Midbrain (tissue), 1 donor: ENCODE data around the gene TRIM38.
A peak's percentile ranks its signal among the peaks of the same experiment; 100 is the strongest.
"Not testable (repeated sequence)": the region's sequence is repeated elsewhere in the genome, so short reads cannot be mapped to it uniquely, and the experiment has no call there.

ENCODE experiments used
- DNase-seq: peaks from one replicate; lab custom pipeline; 2025; lab: John Stamatoyannopoulos, UW

TRIM38 gene

DNA sequence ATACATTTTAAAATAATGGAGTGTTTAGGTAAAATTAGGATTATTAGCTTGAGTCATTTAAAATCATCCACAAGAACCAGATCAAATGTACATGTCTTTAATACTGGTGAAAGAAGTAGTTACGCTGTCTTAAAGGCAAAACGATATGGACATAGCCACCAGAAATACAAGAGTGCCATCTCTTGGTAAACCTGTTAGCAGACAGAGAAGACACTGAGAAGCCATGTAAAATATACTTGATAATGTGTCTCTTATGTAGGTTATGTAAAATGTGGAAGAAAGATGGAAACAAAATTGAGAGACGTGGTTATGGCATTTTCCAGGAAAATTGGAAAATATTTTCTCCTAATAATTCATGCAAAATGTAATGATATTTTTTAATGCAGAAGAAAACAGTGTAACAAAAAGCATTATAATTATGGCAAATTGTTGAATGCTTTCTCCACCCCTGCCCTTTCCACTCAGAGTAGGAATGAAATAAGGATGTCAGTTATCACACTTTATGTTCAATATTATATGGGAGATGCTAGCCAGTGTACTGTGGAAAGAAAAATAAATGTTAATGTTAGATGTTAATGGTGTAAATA is 19.9 kb upstream of the TRIM38 start:
- peak; percentile 2 for DNase-seq

- DNase-seq: no peak
Observed at GRCh38 chr6:25943887-25944286, 18.7 kb upstream of the TRIM38 start.

DNA sequence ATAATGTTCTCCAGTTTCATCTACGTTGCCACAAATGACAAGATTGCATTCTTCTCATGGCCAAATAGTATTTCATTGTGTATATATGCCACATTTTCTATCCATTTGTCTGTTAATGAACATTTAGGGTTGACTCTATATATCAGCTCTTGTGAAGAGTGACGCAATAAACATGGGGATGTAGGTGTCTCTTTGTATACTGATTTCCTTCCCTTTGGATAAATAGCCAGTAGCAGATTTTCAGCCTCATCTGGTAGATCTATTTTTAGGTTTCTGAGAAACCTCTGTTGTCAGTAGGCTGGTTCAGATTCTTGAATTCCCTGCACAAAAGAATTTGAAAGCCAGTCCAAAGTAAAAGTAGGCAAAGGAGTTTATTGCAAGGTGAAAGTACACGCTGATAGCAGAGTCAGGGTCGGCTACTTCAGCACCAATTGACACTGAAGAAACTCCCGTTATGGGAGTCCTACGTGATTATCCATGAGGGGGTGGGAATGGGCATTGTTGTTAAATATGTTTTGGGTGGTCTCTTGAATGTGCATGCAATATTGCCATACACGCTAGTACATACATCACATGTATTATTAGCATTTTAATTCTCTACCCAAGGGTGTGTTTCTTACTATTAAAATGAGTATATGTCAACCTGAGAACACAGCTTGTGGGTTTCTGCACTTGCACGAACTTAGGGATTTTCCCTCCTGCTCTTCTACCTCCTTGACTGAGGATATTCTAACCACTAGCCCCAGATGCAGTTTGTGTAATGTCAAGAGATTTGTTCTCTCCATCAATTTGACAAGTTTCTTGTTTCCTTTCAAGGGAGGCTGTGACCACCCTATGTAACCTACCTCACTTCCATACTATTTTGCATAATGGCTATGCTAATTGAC is 17.7 kb upstream of the TRIM38 start:
- no peak for DNase-seq

GRCh38 chr6:25945738-25946137 is 16.9 kb upstream of the TRIM38 start:
- DNase-seq: not testable (repeated sequence)

- no peak for DNase-seq
Observed at GRCh38 chr6:25946631-25947030, 16.0 kb upstream of the TRIM38 start.

- DNase-seq: not testable (repeated sequence)
Observed at GRCh38 chr6:25947492-25947891, 15.1 kb upstream of the TRIM38 start.

DNA sequence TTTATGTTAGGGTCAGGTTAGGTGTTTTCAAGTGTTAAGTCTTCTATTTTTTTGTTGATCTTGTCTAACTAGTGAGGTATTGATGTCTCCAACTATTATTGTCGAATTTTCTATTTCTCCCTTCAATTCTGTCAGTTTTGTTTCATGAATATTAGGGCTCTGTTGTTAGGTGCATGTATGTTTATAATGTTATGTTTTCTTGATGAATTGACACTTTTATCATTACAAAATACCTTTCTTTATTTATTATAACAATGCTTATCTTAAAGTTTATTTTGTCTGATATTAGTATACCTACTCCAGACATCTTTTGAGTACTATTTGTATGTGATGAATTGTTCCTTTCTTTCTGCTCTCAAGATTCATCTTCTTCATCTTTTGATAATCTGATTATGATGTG is 12.9 kb upstream of the TRIM38 start:
- DNase-seq: no peak

- no peak for DNase-seq
Observed at GRCh38 chr6:25950297-25950696, 12.3 kb upstream of the TRIM38 start.

DNA sequence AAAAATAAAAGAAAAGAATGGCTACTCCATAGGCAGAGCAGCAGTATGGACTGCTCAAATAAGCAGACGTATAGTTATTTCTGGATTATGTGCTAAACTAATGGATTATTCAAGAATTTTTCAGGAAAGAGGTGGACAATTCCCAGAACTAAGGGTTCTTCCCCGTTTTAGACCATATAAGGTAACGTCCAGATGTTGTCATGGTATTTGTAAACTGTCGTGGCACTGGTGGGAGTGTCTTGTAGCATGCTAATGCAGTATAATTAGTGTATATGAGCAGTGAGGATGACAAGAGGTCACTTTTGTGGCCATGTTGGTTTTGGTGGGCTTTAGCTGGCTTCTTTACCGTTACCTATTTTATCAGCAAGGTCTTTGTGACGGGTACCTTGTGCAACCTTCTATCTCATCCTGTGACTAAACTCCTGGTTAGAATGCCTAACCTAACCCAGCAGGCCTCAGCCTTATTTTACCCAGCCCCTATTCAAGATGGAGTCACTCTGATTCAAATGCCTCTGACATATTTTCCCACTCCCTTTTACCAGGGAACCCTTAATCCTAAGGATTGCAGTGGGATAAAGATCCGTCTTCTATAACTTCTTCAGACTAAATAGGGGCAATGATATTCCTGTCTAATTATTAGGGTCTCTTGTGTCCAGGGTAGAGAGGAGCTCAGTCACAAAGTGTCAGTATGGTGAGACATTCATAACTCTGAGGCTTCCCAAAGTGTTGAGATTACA is 11.1 kb upstream of the TRIM38 start:
- no peak for DNase-seq

DNA sequence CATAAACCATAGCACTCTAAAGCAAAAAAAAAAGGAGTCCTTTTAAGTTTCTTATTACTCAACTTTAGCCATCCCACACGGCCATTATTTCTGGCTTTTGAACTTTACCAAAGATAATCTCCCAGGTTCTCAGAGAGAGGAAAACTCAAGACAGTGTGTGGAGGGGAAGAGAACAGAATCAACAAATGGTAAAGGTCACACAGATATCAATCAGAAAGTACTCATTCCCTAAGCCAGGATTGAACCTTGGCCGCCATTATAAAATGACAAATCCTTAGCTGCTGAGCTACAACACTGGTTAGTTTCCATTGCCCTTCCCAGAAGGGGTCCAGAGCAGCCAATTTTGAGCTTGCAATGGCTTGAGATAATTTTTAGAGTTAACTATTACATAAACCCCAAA is 10.1 kb upstream of the TRIM38 start:
- no peak for DNase-seq

DNA sequence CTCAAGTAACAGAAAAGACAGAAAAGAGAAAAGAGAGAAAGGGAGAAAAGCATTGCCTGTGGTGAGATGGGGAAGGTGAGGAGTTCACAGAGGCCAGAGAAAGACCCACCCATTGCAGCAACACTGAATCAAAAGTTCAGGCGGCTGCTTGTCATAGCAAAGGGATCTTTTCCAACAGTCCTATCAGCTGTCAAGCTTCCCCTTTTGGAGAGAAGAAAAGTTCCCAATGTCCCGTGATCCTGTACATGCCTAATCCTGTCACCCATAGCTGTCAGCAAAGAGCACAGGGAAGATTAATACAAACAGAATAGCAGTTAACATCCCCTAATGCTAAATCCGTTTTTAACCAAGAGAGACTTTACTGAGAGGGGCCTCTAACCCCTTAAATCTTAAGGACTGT is 8.9 kb upstream of the TRIM38 start:
- DNase-seq: no peak

- no peak for DNase-seq
Observed at GRCh38 chr6:25954756-25955155, 7.8 kb upstream of the TRIM38 start.

GRCh38 chr6:25956226-25956625 is 6.4 kb upstream of the TRIM38 start:
- no peak for DNase-seq

DNA sequence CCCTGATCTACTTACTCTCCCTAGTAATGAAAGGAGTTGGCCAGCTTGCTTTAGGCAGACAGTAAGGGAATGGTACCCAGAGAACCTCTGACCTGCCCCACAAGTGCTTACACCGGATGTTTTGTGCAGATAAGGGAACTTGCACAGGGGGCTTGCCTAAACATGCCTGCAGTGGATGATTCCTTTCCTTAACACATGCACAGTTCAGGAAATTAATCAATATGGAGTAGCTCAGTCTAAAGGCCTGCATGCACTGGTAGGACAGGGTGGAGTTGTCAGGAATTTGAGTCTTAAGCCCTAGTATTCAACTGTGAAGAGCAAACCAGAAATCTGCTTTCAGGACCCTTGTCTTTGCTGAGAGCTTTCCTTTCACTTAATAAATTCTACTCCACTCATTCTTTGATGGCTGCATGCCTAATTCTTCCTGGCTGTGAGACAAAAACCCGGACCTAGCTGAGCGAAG is 3.9 kb upstream of the TRIM38 start:
- no peak for DNase-seq

DNA sequence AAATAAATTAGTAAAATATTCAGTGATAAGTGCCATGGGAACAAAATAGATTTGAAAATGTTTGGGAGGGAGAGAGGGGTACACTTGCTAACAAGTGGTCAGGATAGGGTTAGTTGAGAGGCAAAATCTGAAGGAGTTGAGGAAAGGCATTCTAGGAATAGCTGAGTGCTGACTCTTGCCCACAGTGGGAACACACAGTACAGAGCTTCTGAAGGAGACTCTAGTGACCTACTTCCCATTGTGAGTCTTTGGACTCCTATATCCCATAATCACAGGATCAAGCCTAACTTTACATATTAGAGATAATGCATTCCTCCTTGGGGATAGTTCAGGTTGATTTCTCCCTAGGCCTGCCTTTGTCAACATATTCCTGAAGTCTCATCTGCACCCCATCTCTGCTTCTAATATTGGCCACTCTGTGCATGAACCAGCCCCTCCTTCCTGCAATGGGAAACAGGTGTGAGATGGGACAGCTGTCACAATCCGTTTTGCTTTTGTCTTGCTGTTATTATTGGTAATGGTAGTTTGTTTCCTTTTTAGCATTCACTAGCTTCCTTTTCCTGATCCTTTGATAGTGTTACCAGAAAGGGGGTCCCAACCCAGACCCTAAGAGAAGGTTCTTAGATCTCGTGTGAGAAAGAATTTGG is 2.6 kb upstream of the TRIM38 start:
- no peak for DNase-seq

DNA sequence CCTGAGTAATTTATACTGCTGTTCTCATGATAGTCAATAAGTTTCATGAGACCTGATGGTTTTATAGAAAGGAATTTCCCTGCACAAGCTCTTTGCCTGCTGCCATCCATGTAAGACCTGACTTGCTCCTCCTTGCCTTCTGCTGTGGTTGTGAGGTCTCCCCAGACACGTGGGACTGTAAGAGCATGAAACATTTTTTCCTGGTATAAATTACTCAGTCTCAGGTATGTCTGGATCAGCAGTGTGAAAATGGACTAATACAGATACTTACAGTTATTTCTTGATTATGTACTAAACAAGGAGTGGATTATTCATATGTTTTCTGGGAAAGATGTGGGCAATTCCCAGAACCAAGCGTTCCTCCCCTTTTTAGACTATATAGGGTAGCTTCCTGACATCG is 1.9 kb upstream of the TRIM38 start:
- DNase-seq: no peak

DNA sequence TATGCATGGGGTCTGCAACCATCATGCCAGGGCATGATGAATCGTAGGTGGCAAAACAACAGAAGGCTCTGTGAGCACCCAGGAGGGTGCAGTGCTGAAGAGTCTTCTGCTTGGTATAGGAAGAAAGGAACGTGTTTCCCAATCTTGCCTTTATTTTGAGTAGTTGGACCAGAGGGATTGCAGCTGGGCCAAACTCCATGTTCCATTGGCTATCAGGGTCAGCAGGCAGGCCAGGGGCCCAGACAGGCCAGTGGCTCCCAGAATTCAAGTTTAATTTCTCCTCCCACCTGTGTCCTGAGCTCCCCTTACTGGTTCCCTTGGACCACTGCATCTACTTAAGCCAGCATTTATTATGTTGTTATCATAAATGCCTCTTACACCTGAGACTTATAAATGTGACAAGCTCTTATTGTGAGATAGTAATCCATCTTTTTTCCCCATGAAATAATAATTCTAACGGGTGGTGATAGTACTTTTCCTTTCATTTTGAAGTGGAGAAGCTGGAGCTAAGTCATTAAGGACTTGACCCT is 918 bp upstream of the TRIM38 start:
- no peak for DNase-seq

DNA sequence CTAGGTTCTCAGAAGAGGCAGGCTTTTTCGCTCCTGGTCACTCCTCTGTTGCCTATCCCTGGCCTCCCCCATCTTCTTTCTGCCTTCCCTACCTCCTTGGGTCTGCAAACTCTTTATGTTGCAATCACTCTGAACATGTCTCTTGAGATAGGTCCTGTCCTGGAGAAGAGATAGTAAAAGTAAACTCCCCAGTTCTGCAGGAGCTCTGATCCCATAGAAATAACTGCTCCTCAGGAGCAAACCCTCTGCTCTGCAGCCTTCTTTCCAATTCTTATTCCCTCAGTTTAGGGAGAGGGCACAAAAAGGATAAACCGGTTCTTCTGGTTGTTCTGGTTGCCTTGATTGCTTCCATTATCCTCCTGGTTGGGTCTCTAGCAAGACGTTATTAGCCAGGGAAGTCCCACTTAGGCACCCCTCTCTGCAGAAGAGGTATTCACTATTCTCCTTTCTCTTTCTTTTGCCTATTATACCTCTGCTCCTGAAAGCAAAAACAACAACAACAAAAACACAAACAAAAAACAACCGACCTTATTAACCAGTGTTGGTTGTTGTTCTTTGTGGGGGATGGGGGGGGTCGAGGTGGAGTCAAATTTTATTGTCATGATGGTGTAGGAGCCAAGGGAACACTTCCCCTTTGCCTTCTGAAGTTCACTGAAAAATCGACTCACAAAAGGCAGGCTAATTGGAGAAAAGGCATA is 973 bp downstream of the TRIM38 start:
- no peak for DNase-seq

- DNase-seq: no peak
Observed at GRCh38 chr6:25965058-25965457, 2.5 kb downstream of the TRIM38 start.

DNA sequence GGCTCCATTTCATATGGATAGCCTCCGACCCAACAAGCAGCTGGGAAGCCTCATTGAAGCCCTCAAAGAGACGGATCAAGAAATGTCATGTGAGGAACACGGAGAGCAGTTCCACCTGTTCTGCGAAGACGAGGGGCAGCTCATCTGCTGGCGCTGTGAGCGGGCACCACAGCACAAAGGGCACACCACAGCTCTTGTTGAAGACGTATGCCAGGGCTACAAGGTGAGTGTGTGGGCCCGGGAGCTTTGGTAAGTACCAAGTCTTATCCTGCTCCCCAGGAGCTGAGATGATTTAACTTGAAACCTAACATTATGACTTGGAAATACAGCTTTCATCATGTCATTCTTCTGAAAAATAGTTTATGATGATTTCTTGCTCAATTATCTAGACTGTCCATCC is 4.1 kb downstream of the TRIM38 start:
- DNase-seq: no peak

GRCh38 chr6:25968769-25969168 is 6.2 kb downstream of the TRIM38 start:
- no peak for DNase-seq
